Measurements from ENCODE around the gene MMP23B. TPM values are rescaled to one million over a fixed set of nuclear protein-coding genes. Genes with fewer than 3 reads are reported as not detected.

MMP23B gene
- total and polyA plus RNA-seq, 10 of the 15 experiments (the other 5 are each of a cell fraction or from before 2014, with no cell fraction given): 0.25 to 0.76 (median 0.34) TPM; not detected in 4

GRCh38 chr1:1615256-1616044 is 16.5 kb upstream of the MMP23B start, which contains the start of gene MIB2 (continued):
- TF ChIP-seq SRF (IDR thresholded peaks at IDR 0.05; ENCODE audit: low read depth in 2 of 2, low read length in 2 of 2) (peak; percentile 61 to 90; a peak in 3 of 4 replicates), ZBTB40 (IDR thresholded peaks at IDR 0.05; ENCODE audit: borderline replicate concordance) (peak; percentile 85), LARP7 (IDR thresholded peaks at IDR 0.05) (peak; percentile 93), MXI1 (IDR thresholded peaks at IDR 0.05; ENCODE audit: low read depth, low read length) (peak; percentile 89; the same call in 1 of the 2 replicates), SREBF2 (IDR thresholded peaks at IDR 0.05; ENCODE audit: low read length) (no peak)

All from GM12878 (cell line).